ENCODE measurements around the gene RUNX2. TPM values are rescaled to one million over a fixed set of nuclear protein-coding genes. Genes with fewer than 3 reads are reported as not detected.

RUNX2 gene
- total and polyA plus RNA-seq, 8 donors, result 0.09 to 3.8 (median 0.35) TPM

GRCh38 chr6:45366534-45366933 is 38.4 kb downstream of the RUNX2 start:
- FAIRE-seq, result no peak
- H3K9me3 ChIP-seq, result no peaks in the 10 kb centered on the region
- WGBS, 2 donors, result 94 to 99% methylated on average over 1 of the region's 1 CpG

GRCh38 chr6:45367999-45368398 is 39.9 kb downstream of the RUNX2 start:
- intact Hi-C loops (cut with DNase I), result no loop called here
- FAIRE-seq (no peak), ATAC-seq (no peak), DNase-seq (no peak)
- Histone ChIP-seq H3K36me3 (no peaks in the 10 kb centered on the region), H3K4me3 (no peak overlapping the region), H3K4me1 (peaks cover 0 to 13% (median 8%) of the 10 kb centered on the region in 3 donors), H3K9me3 (no peaks in the 10 kb centered on the region), H3K27ac (no peak overlapping the region), H3K27me3 (no peaks in the 10 kb centered on the region)
- TF ChIP-seq CTCF (IDR thresholded peaks at IDR 0.05), result no peak

More at GRCh38 chr6:45366534-45366933, 38.4 kb downstream of the RUNX2 start:
- no peaks in the 10 kb centered on the region for H3K27me3 ChIP-seq
- no peak overlapping the region for H3K4me3 ChIP-seq
- intact Hi-C loops (cut with DNase I), result no loop called here
- no peaks in the 10 kb centered on the region for H3K36me3 ChIP-seq
- no peak overlapping the region for H3K27ac ChIP-seq
- DNase-seq (no peak), ATAC-seq (no peak)
- TF ChIP-seq CTCF (IDR thresholded peaks at IDR 0.05), result no peak
- H3K4me1 ChIP-seq, result peaks cover 0 to 9% (median 7%) of the 10 kb centered on the region in 3 donors

GRCh38 chr6:45369870-45370269 is 41.7 kb downstream of the RUNX2 start:
- no peak overlapping the region for H3K4me3 ChIP-seq
- 91 to 97% methylated on average over 1 of the region's 1 CpG for WGBS, 2 donors
- H3K36me3 ChIP-seq, result no peaks in the 10 kb centered on the region
- TF ChIP-seq CTCF (IDR thresholded peaks at IDR 0.05), result no peak
- peaks cover 0 to 13% (median 8%) of the 10 kb centered on the region in 3 donors for H3K4me1 ChIP-seq
- FAIRE-seq (no peak), ATAC-seq (no peak), DNase-seq (no peak)
- no peaks in the 10 kb centered on the region for H3K27me3 ChIP-seq
- no peak overlapping the region for H3K27ac ChIP-seq
- H3K9me3 ChIP-seq, result no peaks in the 10 kb centered on the region
- intact Hi-C loops (cut with DNase I), result no loop called here

GRCh38 chr6:45371924-45372573 is 43.9 kb downstream of the RUNX2 start:
- H3K4me3 ChIP-seq, result no peak overlapping the region
- 95 to 98% methylated on average over 3 of the region's 3 CpGs for WGBS, 2 donors
- intact Hi-C loops (cut with DNase I), result no loop called here
- no peak for TF ChIP-seq CTCF (IDR thresholded peaks at IDR 0.05)
- no peaks in the 10 kb centered on the region for H3K36me3 ChIP-seq
- no peak overlapping the region for H3K27ac ChIP-seq
- FAIRE-seq, result no peak
- H3K4me1 ChIP-seq, result peaks cover 0 to 21% (median 8%) of the 10 kb centered on the region in 3 donors
- no peak for DNase-seq
- ATAC-seq, result no peak
- no peaks in the 10 kb centered on the region for H3K27me3 ChIP-seq
- H3K9me3 ChIP-seq, result no peaks in the 10 kb centered on the region

- DNase-seq (no peak), ATAC-seq (no peak), FAIRE-seq (no peak)
- H3K4me1 ChIP-seq, result peaks cover 0 to 28% (median 15%) of the 10 kb centered on the region in 3 donors
- H3K36me3 ChIP-seq, result no peaks in the 10 kb centered on the region
- TF ChIP-seq CTCF (IDR thresholded peaks at IDR 0.05), result no peak
- H3K27me3 ChIP-seq, result no peaks in the 10 kb centered on the region
- no peak overlapping the region for H3K27ac ChIP-seq
- no peaks in the 10 kb centered on the region for H3K9me3 ChIP-seq
- intact Hi-C loops (cut with DNase I), result no loop called here
- no peak overlapping the region for H3K4me3 ChIP-seq
- 77 to 84% methylated on average over 3 of the region's 3 CpGs for WGBS, 2 donors
These were observed 47.3 kb downstream of the RUNX2 start for GRCh38 chr6:45375449-45375848.

All from pancreas (tissue), 10 donors.